Esophagus muscularis mucosa (tissue), 4 donors: ENCODE measurements around the gene CCDC116. TPM values are rescaled to one million over a fixed set of nuclear protein-coding genes. Genes with fewer than 3 reads are reported as not detected.
"Not testable (repeated sequence)": the region's sequence is repeated elsewhere in the genome, so short reads cannot be mapped to it uniquely, and the experiment has no call there.

ENCODE experiments used
- DNase-seq: peaks from one replicate; pipeline ENCODE4 v3.0.0-alpha.2; 2017; ENCODE audit errors: extremely low spot score
- H3K27ac ChIP-seq, 4 donors: fragments of 200-600 bp; sonication (generic); replicated peaks in 1 of 4; 1 replicate in 3 of 4; 2 replicates in 1 of 4; pipeline ENCODE4 v1.5.1; 2016 to 2019; ENCODE audit warnings: mild to moderate bottlenecking in 1 of 4
- H3K27me3 ChIP-seq, 4 donors: fragments of 200-600 bp; sonication (generic); one replicate each; pipeline versions ENCODE4 v1.5.1 to v1.6.0; 2016 to 2019
- H3K36me3 ChIP-seq, 4 donors: fragments of 200-600 bp; sonication (generic); one replicate each; pipeline ENCODE4 v1.5.1; 2016 to 2019
- H3K4me1 ChIP-seq, 4 donors: fragments of 200-600 bp; sonication (generic); one replicate each; pipeline ENCODE4 v1.5.1; 2016 to 2019
- H3K4me3 ChIP-seq, 4 donors: fragments of 200-600 bp; sonication (generic); 1 replicate in 2 of 4; 2 replicates in 2 of 4; pipeline ENCODE4 v1.5.1; 2016 to 2019; ENCODE audit warnings: mild to moderate bottlenecking in 4 of 4, moderate library complexity in 1 of 4
- H3K9me3 ChIP-seq, 4 donors: fragments of 200-600 bp; sonication (generic); 1 replicate in 3 of 4; 2 replicates in 1 of 4; pipeline ENCODE4 v1.5.1; 2016 to 2019
- EP300 ChIP-seq: sonication (generic); formaldehyde crosslinking; IDR thresholded peaks from one replicate; pipeline ENCODE4 v1.6.1; 2017; ENCODE audit warnings: antibody characterized with exemption
- POLR2A ChIP-seq: fragments of 450-650 bp; IDR thresholded peaks from one replicate; pipeline ENCODE4 v1.6.1; 2017; ENCODE audit warnings: antibody characterized with exemption, moderate library complexity, mild to moderate bottlenecking, low read depth
- POLR2AphosphoS5 ChIP-seq, 2 donors: sonication (generic); formaldehyde crosslinking; IDR thresholded peaks; one replicate each; pipeline ENCODE4 v1.6.1; 2017; ENCODE audit warnings: antibody characterized with exemption in 2 of 2
- WGBS: methylation state at CpG from one replicate; pipeline ENCODE4 v1.1.5; 2018; 5-methylcytosine and 5-hydroxymethylcytosine counted together
- intact Hi-C: fragments of 100-400 bp; cut with DNase I; formaldehyde crosslinking; loops from one replicate; pipeline ENCODE4 v1.15.1; 2023
- total RNA-seq, 4 donors: library from RNA; depleted of rRNA; stranded (reverse); fragments of >200 nt; gene quantifications; one replicate each; pipeline versions ENCODE4 v1.1.0 to v1.2.1, GENCODE V29; 2016
- TF ChIP-seq, protein P1 (sequence below), 3 experiments: fragments of 200-600 bp in 2 of 3; fragments of 450-650 bp in 1 of 3; sonication (generic) in 2 of 3; IDR thresholded peaks; one replicate each; pipeline ENCODE4 v1.5.1; 2017 to 2019; ENCODE audit warnings: antibody characterized with exemption in 3 of 3, mild to moderate bottlenecking in 2 of 3, moderate library complexity in 1 of 3

CCDC116 gene
- total RNA-seq, 4 donors from 2014 or later: 0.26 to 0.99 (median 0.55) TPM

DNA sequence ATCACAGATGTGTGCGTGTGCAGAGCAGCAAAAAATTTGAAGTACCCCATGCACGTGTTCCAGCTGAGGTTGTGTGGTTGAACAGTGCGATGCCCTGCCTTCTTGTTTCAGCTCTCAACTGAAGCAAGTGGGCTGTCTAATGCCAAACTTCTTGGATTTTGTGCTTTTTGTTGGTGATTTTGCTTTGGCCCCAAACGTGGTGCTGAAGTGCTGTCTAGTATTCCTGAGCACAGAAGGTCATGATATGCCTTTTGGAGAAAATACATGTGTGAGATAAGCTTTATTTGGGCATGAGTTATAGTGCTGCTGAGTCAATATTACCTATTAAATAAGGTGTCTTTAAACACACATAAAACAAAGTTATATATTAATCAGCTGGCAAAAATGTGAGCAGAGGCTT, 16.8 kb upstream of the CCDC116 start:
- intact Hi-C loops: no loop called here
- DNase-seq: no peak
- 83% methylated on average over 4 of the region's 4 CpGs for WGBS
- Histone ChIP-seq H3K27me3 (no peaks in the 10 kb centered on the region), H3K4me3 (no peak overlapping the region), H3K4me1 (peaks cover 0 to 13% (median 4%) of the 10 kb centered on the region in 4 donors), H3K36me3 (peaks cover 15 to 64% (median 40%) of the 10 kb centered on the region in 4 donors), H3K9me3 (no peaks in the 10 kb centered on the region), H3K27ac (no peak overlapping the region)
- no peak for TF ChIP-seq EP300

DNA sequence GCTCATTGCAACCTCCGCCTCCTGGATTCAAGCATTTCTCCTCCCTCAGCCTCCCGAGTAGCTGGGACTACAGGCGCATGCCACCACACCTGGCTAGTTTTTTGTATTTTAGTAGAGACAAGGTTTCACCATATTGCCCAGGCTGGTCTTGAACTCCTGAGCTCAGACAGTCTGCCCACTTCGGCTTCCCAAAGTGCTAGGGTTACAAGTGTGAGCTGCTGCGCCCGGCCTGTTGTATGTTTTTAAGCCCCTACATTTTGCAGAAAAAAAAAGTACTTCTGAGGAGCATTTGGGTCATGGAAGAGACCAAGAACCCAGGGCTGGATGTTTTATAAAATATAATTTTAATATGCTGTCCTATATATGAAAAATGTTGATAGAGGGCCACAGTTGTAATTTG, 15.2 kb upstream of the CCDC116 start:
- H3K27me3 ChIP-seq, intact Hi-C loops, H3K9me3 ChIP-seq, DNase-seq, H3K4me3 ChIP-seq, H3K27ac ChIP-seq: not testable (repeated sequence)
- H3K4me1 ChIP-seq: peaks cover 5 to 24% (median 13%) of the 10 kb centered on the region in 4 donors
- peaks cover 0 to 57% (median 31%) of the 10 kb centered on the region in 4 donors for H3K36me3 ChIP-seq
- 97% methylated on average over 6 of the region's 6 CpGs for WGBS

GRCh38 chr22:21621025-21621424, 11.5 kb upstream of the CCDC116 start:
- Histone ChIP-seq H3K9me3 (no peaks in the 10 kb centered on the region), H3K4me3 (no peak overlapping the region), H3K4me1 (peaks cover 26 to 56% (median 41%) of the 10 kb centered on the region in 4 donors), H3K36me3 (peaks cover 0 to 35% (median 21%) of the 10 kb centered on the region in 4 donors), H3K27me3 (no peaks in the 10 kb centered on the region), H3K27ac (no peak overlapping the region)
- TF ChIP-seq EP300 (no peak), POLR2AphosphoS5 (IDR thresholded peaks at IDR 0.05) (no peak), POLR2A (no peak)
- TF ChIP-seq, protein P1, sequence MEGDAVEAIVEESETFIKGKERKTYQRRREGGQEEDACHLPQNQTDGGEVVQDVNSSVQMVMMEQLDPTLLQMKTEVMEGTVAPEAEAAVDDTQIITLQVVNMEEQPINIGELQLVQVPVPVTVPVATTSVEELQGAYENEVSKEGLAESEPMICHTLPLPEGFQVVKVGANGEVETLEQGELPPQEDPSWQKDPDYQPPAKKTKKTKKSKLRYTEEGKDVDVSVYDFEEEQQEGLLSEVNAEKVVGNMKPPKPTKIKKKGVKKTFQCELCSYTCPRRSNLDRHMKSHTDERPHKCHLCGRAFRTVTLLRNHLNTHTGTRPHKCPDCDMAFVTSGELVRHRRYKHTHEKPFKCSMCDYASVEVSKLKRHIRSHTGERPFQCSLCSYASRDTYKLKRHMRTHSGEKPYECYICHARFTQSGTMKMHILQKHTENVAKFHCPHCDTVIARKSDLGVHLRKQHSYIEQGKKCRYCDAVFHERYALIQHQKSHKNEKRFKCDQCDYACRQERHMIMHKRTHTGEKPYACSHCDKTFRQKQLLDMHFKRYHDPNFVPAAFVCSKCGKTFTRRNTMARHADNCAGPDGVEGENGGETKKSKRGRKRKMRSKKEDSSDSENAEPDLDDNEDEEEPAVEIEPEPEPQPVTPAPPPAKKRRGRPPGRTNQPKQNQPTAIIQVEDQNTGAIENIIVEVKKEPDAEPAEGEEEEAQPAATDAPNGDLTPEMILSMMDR (IDR thresholded peaks at IDR 0.05): no peak
- intact Hi-C loops: no loop called here
- no peak for DNase-seq
- 96% methylated on average over 2 of the region's 3 CpGs for WGBS

- Histone ChIP-seq H3K27me3 (no peaks in the 10 kb centered on the region), H3K36me3 (peaks cover 0 to 35% (median 21%) of the 10 kb centered on the region in 4 donors), H3K4me3 (no peak overlapping the region), H3K9me3 (no peaks in the 10 kb centered on the region), H3K4me1 (peaks cover 26 to 56% (median 41%) of the 10 kb centered on the region in 4 donors), H3K27ac (no peak overlapping the region)
- intact Hi-C loops: no loop called here
- DNase-seq: no peak
- TF ChIP-seq POLR2A (no peak), EP300 (no peak), POLR2AphosphoS5 (IDR thresholded peaks at IDR 0.05) (no peak)
- TF ChIP-seq, protein P1 (IDR thresholded peaks at IDR 0.05): no peak
- 67% methylated on average over 15 of the region's 17 CpGs for WGBS
Measured at GRCh38 chr22:21622011-21622918, 10.3 kb upstream of the CCDC116 start.

DNA sequence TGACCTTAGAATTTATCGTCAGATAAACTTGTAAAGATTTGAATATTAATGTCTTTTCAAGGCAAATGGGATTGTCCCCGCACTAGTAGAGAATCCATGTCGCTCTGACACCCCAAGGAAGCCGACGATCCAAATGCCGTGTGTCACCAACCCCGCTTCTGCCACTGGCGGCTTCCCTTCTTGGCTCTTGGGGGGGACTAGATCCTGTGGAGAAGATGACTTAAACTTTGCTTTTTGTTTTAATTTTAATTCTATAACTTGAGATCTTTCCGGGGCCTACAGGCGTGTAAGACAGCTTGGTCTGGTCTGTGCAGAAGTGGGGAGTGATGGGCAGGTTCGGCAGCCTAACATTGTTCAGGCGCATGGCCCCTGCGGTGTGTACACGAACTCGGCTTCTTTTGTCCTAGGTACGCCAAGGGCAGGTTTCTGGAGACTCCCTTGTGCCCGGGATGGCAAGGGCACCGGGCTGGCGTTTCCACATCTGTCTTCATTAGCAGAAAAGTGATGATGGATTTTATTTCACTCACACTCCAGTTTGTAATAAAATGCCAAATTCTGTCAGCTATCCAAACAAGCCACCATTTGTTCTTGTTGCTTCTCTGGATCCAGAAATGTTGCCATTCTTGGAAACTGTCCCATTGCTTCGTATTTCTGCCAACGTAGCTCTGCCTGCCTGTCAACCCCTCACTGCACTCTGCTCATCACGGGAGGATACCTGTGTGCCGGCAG, 9.5 kb upstream of the CCDC116 start:
- 91% methylated on average over 23 of the region's 23 CpGs for WGBS
- Histone ChIP-seq H3K4me3 (no peak overlapping the region), H3K9me3 (no peaks in the 10 kb centered on the region), H3K27me3 (no peaks in the 10 kb centered on the region), H3K36me3 (peaks cover 0 to 37% (median 22%) of the 10 kb centered on the region in 4 donors), H3K4me1 (peaks cover 26 to 58% (median 42%) of the 10 kb centered on the region in 4 donors), H3K27ac (peak overlapping the region in 2 of 4 donors; percentile 18 to 37)
- TF ChIP-seq POLR2AphosphoS5 (IDR thresholded peaks at IDR 0.05): no peak
- no peak for TF ChIP-seq POLR2A
- TF ChIP-seq, protein P1 (IDR thresholded peaks at IDR 0.05): no peak
- TF ChIP-seq EP300: no peak
- intact Hi-C loops: no loop called here
- DNase-seq: no peak
